PC-9 (cell line): ENCODE data around the gene UPF2. TPM values are rescaled to one million over a fixed set of nuclear protein-coding genes. Genes with fewer than 3 reads are reported as not detected.
A peak's percentile ranks its signal among the peaks of the same experiment; 100 is the strongest.

Experiments
- Bru-seq: library from RNA; stranded (reverse); fragments of 400-500 nt; gene quantifications from one replicate; lab custom pipeline; 2021; lab: Mats Ljungman, UMichigan
- BruChase-seq, 2 experiments: library from RNA; stranded (reverse); fragments of 400-500 nt; gene quantifications; one replicate each; lab custom pipeline; 2021; lab: Mats Ljungman, UMichigan
- BruUV-seq: library from RNA; stranded (reverse); fragments of 400-500 nt; replicated peaks from 2 replicates; lab custom pipeline; 2021; lab: Mats Ljungman, UMichigan
- CTCF ChIA-PET: fragments of 300-600 bp; sonication (Branson Sonifier 250); formaldehyde crosslinking; loops from one replicate; lab custom pipeline; 2022; ENCODE audit warnings: antibody characterized with exemption; lab: Charles Lee
- POLR2A ChIA-PET: fragments of 300-600 bp; sonication (Branson Sonifier 250); formaldehyde crosslinking; loops from one replicate; lab custom pipeline; 2022; ENCODE audit warnings: antibody characterized with exemption; ENCODE audit not compliant: unreplicated experiment; lab: Charles Lee
- DNase-seq, 2 experiments: peaks; one replicate each; pipeline versions ENCODE4 v3.0.0 to v3.0.0-alpha.2; 2015 to 2022; ENCODE audit warnings: mixed read lengths in 1 of 2
- H2AFZ ChIP-seq: fragments of 200-600 bp; sonication (generic); 2 replicates; pipeline ENCODE4 v1.8.1; 2017; ENCODE audit warnings: antibody characterized with exemption
- H3F3A ChIP-seq: fragments of 200-600 bp; sonication (generic); 2 replicates; pipeline ENCODE4 v1.8.1; 2017; ENCODE audit warnings: antibody characterized with exemption, mild to moderate bottlenecking, low read depth; ENCODE audit not compliant: insufficient read depth
- H3K27ac ChIP-seq: fragments of 200-600 bp; sonication (generic); 2 replicates; pipeline ENCODE4 v1.6.1; 2016; ENCODE audit warnings: mixed run types
- H3K27me3 ChIP-seq: fragments of 200-600 bp; sonication (generic); 2 replicates; pipeline ENCODE4 v1.6.1; 2016; ENCODE audit warnings: low read depth, mixed run types; ENCODE audit not compliant: insufficient read depth
- H3K36me3 ChIP-seq: fragments of 200-600 bp; sonication (generic); 2 replicates; pipeline ENCODE4 v1.6.1; 2016; ENCODE audit warnings: low read depth, mixed run types
- H3K4me1 ChIP-seq: fragments of 200-600 bp; sonication (generic); replicated peaks from 2 replicates; pipeline ENCODE4 v1.6.1; 2016; ENCODE audit warnings: mixed run types; ENCODE audit not compliant: insufficient read depth
- H3K4me2 ChIP-seq: fragments of 200-600 bp; sonication (generic); 2 replicates; pipeline ENCODE4 v1.6.1; 2017; ENCODE audit warnings: mixed run types
- H3K4me3 ChIP-seq: fragments of 200-600 bp; sonication (generic); 2 replicates; pipeline ENCODE4 v1.6.1; 2016; ENCODE audit warnings: mixed run types
- H3K79me2 ChIP-seq: fragments of 200-600 bp; sonication (generic); 2 replicates; pipeline ENCODE4 v1.6.1; 2017; ENCODE audit warnings: low read depth, mixed run types
- H3K9me2 ChIP-seq: fragments of 200-600 bp; sonication (generic); 2 replicates; pipeline ENCODE4 v1.8.1; 2017; ENCODE audit warnings: mild to moderate bottlenecking; ENCODE audit not compliant: insufficient read depth
- H3K9me3 ChIP-seq: fragments of 200-600 bp; sonication (generic); 2 replicates; pipeline ENCODE4 v1.8.1; 2016; ENCODE audit warnings: low read depth; ENCODE audit not compliant: insufficient read depth
- H4K20me1 ChIP-seq: fragments of 200-600 bp; sonication (generic); 2 replicates; pipeline ENCODE4 v1.8.1; 2017; ENCODE audit not compliant: insufficient read depth
- CTCF ChIP-seq: fragments of 200-600 bp; sonication (generic); conservative IDR thresholded peaks from 2 replicates; pipeline ENCODE4 v1.6.1; 2017; ENCODE audit warnings: mixed run types, antibody characterized with exemption, mild to moderate bottlenecking, moderate library complexity
- EZH2 ChIP-seq: fragments of 200-600 bp; sonication (generic); IDR thresholded peaks from 2 replicates; pipeline ENCODE4 v1.8.0; 2017; ENCODE audit warnings: antibody characterized with exemption, low read depth
- intact Hi-C: fragments of 100-400 bp; cut with micrococcal nuclease; formaldehyde crosslinking; loops from one replicate; pipeline ENCODE4 v1.10.0; 2022; ENCODE audit not compliant: unreplicated experiment
- long read RNA-seq: library from polyadenylated mRNA; stranded (forward); transcript quantifications from one replicate; pipeline ENCODE4 v2.0.0, GENCODE V29; 2022
- total RNA-seq: library from RNA; stranded (reverse); gene quantifications from 2 replicates; pipeline ENCODE4 v1.2.3, GENCODE V29; 2021

Gene UPF2
- total RNA-seq, result 18.4 and 25.9 TPM in 2 replicates
- Bru-seq, nascent RNA, result percentile 86 among the genes with signal in this experiment
- percentile 79 among the genes with signal in this experiment for BruChase-seq, experiment 1, labeled RNA remaining after a 2-hour chase
- percentile 76 among the genes with signal in this experiment for BruChase-seq, experiment 2, labeled RNA remaining after a 6-hour chase
- long read RNA-seq, full-length matches to known transcripts, result 11 of 21 reads
- long read RNA-seq, partial matches to known transcripts, result 4 of 21 reads
- long read RNA-seq, other reads (novel, unspliced or antisense), result 6 of 21 reads

- Histone ChIP-seq H3K4me1 (peaks cover 17% of the 10 kb centered on the region), H3K79me2 (peaks cover 45% of the 10 kb centered on the region), H3K4me2 (peak within 1 kb of the TSS; percentile 94), H3F3A (no peaks in the 10 kb centered on the region), H3K36me3 (no peaks in the 10 kb centered on the region), H3K9me2 (no peaks in the 10 kb centered on the region), H4K20me1 (no peaks in the 10 kb centered on the region; the same call in 1 of the 2 replicates), H3K27ac (peak within 1 kb of the TSS; percentile 86), H2AFZ (peak within 1 kb of the TSS; percentile 97), H3K27me3 (no peaks in the 10 kb centered on the region), H3K9me3 (no peaks in the 10 kb centered on the region), H3K4me3 (peak within 1 kb of the TSS; percentile 90)
- no peak for TF ChIP-seq EZH2
- TF ChIP-seq CTCF, result no peak
- intact Hi-C loops, result loop anchor here (1.0 to 2.0 kb wide), 2 partner anchors 25 to 154 kb away; partner anchors contain the start of genes CDC123 and DHTKD1
- BruUV-seq, result no TSS peak
- DNase-seq, result peak; percentile 89 to 96
- CTCF ChIA-PET, result interaction anchor here (0.5 kb wide), 1 partner anchor 12 kb away, joined by 3 read pairs; no protein-coding TSS in a partner anchor
- POLR2A ChIA-PET, result interaction anchor here (0.6 to 1.0 kb wide), 8 partner anchors 10 to 784 kb away, joined by 4 to 13 read pairs (median 4); partner anchors contain the start of genes CDC123 and NUDT5
Observed at GRCh38 chr10:12042797-12043651, at the start of gene UPF2. TSS of gene UPF2 (minus strand) at chr10:12042809. CDS start at chr10:12035423, 7,386 bp downstream.

GRCh38 chr10:12091421-12091820 is 48.8 kb upstream of the UPF2 start:
- no peak overlapping the region for H3K27ac ChIP-seq
- no peaks in the 10 kb centered on the region for H3F3A ChIP-seq
- H3K4me1 ChIP-seq, result no peaks in the 10 kb centered on the region
- H3K9me2 ChIP-seq, result no peaks in the 10 kb centered on the region
- TF ChIP-seq CTCF, result no peak
- no peak for TF ChIP-seq EZH2
- intact Hi-C loops, result no loop called here
- H4K20me1 ChIP-seq, result no peaks in the 10 kb centered on the region
- ChIA-PET POLR2A (no interaction called here), CTCF (no interaction called here)
- no peaks in the 10 kb centered on the region for H3K27me3 ChIP-seq
- no TSS peak for BruUV-seq
- no peak overlapping the region for H3K4me3 ChIP-seq
- no peaks in the 10 kb centered on the region for H3K9me3 ChIP-seq
- no peak for DNase-seq
- no peak overlapping the region for H2AFZ ChIP-seq
- H3K36me3 ChIP-seq, result no peaks in the 10 kb centered on the region
- H3K4me2 ChIP-seq, result no peak overlapping the region
- H3K79me2 ChIP-seq, result no peaks in the 10 kb centered on the region

GRCh38 chr10:12088919-12089318 is 46.3 kb upstream of the UPF2 start:
- POLR2A ChIA-PET, result no interaction called here
- Histone ChIP-seq H3K27ac (no peak overlapping the region), H3K27me3 (no peaks in the 10 kb centered on the region), H3K4me3 (no peak overlapping the region), H3K9me3 (no peaks in the 10 kb centered on the region), H2AFZ (no peak overlapping the region), H3K4me2 (no peak overlapping the region), H3K4me1 (no peaks in the 10 kb centered on the region), H3K9me2 (no peaks in the 10 kb centered on the region), H3F3A (no peaks in the 10 kb centered on the region), H4K20me1 (no peaks in the 10 kb centered on the region), H3K79me2 (no peaks in the 10 kb centered on the region), H3K36me3 (no peaks in the 10 kb centered on the region)
- CTCF ChIA-PET, result no interaction called here
- intact Hi-C loops, result no loop called here
- no TSS peak for BruUV-seq
- DNase-seq, result no peak
- TF ChIP-seq EZH2 (no peak), CTCF (no peak)
